ENCODE data around the gene PTBP1. TPM values are rescaled to one million over a fixed set of nuclear protein-coding genes. Genes with fewer than 3 reads are reported as not detected.

PTBP1 gene
- total RNA-seq, 1 donor from 2014 or later = 285 TPM

DNA sequence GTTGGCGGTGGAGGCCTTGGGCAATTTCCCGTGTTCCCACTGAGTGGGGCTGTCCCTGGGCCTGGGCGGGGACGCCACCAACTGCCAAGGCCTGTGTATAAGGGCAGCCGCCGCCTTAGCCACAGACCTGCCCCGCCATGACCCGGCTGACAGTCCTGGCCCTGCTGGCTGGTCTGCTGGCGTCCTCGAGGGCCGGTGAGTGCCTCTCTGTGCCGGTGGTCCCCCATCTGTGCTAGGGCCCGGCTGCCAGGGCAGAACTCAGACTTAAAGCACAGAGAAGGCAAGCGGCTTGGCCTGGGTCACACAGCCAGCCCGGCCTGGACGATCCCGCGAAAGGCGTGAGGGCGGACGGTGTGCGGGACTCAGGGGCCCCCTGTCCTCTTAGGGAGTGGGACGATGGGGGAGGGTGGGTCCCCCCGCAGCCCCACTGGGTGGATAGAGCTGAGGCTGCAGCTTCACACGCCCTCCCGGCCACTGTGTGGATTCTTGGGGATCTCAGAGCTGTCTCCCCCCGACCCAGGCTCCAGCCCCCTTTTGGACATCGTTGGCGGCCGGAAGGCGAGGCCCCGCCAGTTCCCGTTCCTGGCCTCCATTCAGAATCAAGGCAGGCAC is 30.6 kb downstream of the PTBP1 start, which contains the start of gene AZU1:
Gene AZU1 (plus strand): TSS at position 128 of the 612 bp plus-strand sequence. CDS start 10 bp downstream, at position 138.
- Mint-ChIP-seq H3K27ac (ENCODE audit: unreplicated experiment) (no peak within 1 kb of the TSS), H3K9me3 (ENCODE audit: low read depth) (no peaks in the 10 kb centered on the region), H3K4me1 (ENCODE audit: low read depth) (no peaks in the 10 kb centered on the region), H3K36me3 (ENCODE audit: low read depth) (no peaks in the 10 kb centered on the region), H3K27me3 (ENCODE audit: low read depth) (no peaks in the 10 kb centered on the region), H3K4me3 (ENCODE audit: unreplicated experiment) (no peak within 1 kb of the TSS)
- TF ChIP-seq, protein P1, sequence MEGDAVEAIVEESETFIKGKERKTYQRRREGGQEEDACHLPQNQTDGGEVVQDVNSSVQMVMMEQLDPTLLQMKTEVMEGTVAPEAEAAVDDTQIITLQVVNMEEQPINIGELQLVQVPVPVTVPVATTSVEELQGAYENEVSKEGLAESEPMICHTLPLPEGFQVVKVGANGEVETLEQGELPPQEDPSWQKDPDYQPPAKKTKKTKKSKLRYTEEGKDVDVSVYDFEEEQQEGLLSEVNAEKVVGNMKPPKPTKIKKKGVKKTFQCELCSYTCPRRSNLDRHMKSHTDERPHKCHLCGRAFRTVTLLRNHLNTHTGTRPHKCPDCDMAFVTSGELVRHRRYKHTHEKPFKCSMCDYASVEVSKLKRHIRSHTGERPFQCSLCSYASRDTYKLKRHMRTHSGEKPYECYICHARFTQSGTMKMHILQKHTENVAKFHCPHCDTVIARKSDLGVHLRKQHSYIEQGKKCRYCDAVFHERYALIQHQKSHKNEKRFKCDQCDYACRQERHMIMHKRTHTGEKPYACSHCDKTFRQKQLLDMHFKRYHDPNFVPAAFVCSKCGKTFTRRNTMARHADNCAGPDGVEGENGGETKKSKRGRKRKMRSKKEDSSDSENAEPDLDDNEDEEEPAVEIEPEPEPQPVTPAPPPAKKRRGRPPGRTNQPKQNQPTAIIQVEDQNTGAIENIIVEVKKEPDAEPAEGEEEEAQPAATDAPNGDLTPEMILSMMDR (IDR thresholded peaks at IDR 0.05) = no peak
- DNase-seq (ENCODE audit: low spot score) = peak; percentile 87

DNA sequence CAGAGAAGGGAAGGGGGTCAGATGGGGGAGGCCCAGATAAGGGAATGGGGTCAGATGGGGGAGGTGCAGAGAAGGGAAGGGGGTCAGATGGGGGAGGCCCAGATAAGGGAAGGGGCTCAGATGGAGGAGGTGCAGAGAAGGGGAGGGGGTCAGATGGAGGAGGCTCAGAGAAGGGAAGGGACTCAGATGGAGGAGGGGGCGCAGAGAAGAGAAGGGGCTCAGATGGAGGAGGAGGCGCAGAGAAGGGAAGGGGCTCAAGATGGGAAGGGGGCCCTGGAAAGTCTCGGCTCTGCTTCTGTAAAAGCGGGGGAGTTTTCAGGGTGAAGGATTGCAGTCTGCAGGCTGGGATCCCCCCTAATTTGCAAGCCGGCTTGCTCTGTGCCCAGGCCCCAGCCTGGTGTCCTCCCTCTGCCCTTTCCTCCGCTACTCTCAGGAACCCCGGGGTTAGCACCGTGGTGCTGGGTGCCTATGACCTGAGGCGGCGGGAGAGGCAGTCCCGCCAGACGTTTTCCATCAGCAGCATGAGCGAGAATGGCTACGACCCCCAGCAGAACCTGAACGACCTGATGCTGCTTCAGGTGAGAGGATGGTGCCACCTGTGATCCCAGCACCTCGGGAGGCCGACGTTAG is 32.0 kb downstream of the PTBP1 start:
- DNase-seq (ENCODE audit: low spot score) = no peak
- Mint-ChIP-seq H3K27ac (ENCODE audit: unreplicated experiment) (no peak overlapping the region), H3K9me3 (ENCODE audit: low read depth) (no peaks in the 10 kb centered on the region), H3K36me3 (ENCODE audit: low read depth) (no peaks in the 10 kb centered on the region), H3K4me1 (ENCODE audit: low read depth) (peaks cover 2% of the 10 kb centered on the region), H3K4me3 (ENCODE audit: unreplicated experiment) (no peak overlapping the region), H3K27me3 (ENCODE audit: low read depth) (no peaks in the 10 kb centered on the region)
- TF ChIP-seq, protein P1 (IDR thresholded peaks at IDR 0.05) = no peak

DNA sequence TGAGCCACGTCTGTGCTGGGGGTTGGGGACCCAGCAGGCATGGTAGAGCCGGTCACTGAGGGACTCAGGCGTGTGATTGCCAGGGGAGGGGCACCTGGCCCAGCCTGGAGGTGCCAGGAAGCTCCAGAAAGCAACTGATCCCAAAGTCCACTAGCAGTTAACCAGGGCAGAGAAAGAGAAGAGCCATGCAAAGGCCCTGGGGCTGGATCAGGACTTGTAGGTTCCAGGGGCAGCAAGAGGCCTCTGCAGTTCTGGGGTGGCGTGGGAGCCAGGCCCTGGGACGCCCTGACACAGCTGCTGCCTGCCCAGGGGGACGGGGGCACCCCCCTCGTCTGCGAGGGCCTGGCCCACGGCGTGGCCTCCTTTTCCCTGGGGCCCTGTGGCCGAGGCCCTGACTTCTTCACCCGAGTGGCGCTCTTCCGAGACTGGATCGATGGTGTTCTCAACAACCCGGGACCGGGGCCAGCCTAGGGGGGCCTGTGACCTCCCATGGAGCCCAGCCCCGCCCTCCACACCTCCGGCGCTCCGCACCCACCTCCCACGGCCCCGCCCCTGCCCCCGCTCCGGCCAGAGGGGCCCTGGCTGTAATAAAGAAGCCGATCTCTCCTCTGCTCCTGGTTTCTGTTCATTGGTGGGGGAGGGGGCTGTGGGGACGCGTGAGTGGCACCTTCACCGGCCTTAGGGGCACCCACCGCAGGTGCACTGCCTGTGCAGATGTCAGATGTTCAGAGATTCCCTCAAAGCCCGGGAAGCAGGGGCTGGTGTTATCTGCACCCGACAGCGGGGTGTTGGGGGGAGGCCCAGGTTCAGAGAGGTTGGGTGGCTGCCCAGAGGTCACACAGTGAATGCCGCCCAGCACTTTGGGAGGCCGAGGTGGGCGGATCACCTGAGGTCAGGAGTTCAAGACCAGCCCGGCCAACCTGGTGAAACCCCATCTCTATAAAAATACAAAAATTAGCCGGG is 34.4 kb downstream of the PTBP1 start:
- Mint-ChIP-seq H3K27ac (ENCODE audit: unreplicated experiment) (no peak overlapping the region), H3K27me3 (ENCODE audit: low read depth) (peaks cover 4% of the 10 kb centered on the region), H3K4me3 (ENCODE audit: unreplicated experiment) (no peak overlapping the region), H3K36me3 (ENCODE audit: low read depth) (no peaks in the 10 kb centered on the region), H3K4me1 (ENCODE audit: low read depth) (peaks cover 3% of the 10 kb centered on the region), H3K9me3 (ENCODE audit: low read depth) (no peaks in the 10 kb centered on the region)
- DNase-seq (ENCODE audit: low spot score) = peak; percentile 61
- TF ChIP-seq, protein P1 (IDR thresholded peaks at IDR 0.05) = no peak

DNA sequence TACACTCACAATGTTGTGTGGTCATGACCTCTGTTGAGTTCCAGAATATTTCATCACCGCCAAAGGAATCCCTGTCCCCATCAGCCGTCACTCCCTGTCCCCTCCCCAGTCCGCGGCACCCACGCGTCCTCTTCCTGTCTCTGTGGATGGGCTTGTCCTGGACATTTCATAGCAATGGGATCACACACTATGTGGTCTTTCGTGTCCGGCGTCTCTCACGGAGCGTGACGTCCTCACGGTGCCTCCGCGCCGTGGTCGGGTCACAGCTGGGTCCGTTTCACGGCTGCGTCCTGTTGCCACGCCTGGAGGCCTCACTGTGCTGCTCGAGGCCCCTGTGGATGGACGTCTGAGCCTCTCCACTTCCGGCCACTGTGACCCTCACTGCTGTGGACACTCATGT is 37.0 kb downstream of the PTBP1 start:
- H3K4me3 Mint-ChIP-seq (ENCODE audit: unreplicated experiment) = no peak overlapping the region
- H3K27me3 Mint-ChIP-seq (ENCODE audit: low read depth) = peaks cover 4% of the 10 kb centered on the region
- TF ChIP-seq, protein P1 (IDR thresholded peaks at IDR 0.05) = no peak
- H3K9me3 Mint-ChIP-seq (ENCODE audit: low read depth) = no peaks in the 10 kb centered on the region
- DNase-seq (ENCODE audit: low spot score) = no peak
- H3K4me1 Mint-ChIP-seq (ENCODE audit: low read depth) = peaks cover 3% of the 10 kb centered on the region
- H3K36me3 Mint-ChIP-seq (ENCODE audit: low read depth) = no peaks in the 10 kb centered on the region
- H3K27ac Mint-ChIP-seq (ENCODE audit: unreplicated experiment) = no peak overlapping the region

DNA sequence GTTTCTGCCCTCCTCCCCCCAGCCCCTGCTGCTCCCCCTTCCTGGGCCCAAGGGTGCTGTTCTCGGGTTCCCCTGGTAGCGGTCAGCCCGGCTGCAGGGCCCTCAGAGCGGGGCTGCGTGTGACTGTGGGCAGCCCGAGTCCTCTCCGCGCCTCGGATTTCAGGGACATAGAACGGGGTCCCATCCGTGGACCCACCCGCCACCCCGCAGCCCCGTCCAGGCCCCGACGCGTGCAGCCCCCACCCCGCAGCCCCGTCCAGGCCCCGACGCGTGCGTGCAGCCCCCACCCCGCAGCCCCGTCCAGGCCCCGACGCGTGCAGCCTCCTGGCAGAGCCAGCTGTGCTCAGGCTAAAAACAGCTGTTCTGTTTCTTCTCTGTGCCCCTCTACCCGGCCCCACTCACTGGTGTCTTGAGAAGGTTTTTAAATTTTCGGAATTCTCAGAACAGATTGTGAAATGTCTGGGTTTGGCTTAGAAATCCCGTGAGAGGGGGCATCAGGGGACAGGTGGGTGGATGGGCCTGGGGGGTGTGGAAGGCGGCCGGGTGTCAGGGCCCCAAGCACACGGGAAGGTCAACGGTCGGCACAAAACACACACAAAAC is 38.1 kb downstream of the PTBP1 start:
- H3K27ac Mint-ChIP-seq (ENCODE audit: unreplicated experiment) = no peak overlapping the region
- H3K36me3 Mint-ChIP-seq (ENCODE audit: low read depth) = no peaks in the 10 kb centered on the region
- DNase-seq (ENCODE audit: low spot score) = no peak
- peaks cover 3% of the 10 kb centered on the region for H3K4me1 Mint-ChIP-seq (ENCODE audit: low read depth)
- TF ChIP-seq, protein P1 (IDR thresholded peaks at IDR 0.05) = no peak
- peaks cover 4% of the 10 kb centered on the region for H3K27me3 Mint-ChIP-seq (ENCODE audit: low read depth)
- no peak overlapping the region for H3K4me3 Mint-ChIP-seq (ENCODE audit: unreplicated experiment)
- H3K9me3 Mint-ChIP-seq (ENCODE audit: low read depth) = no peaks in the 10 kb centered on the region
